Inflammatory macrophage treated with lipopolysaccharide for 1 hour (primary cell): ENCODE measurements around the gene MYRF.
A peak's percentile ranks its signal among the peaks of the same experiment; 100 is the strongest.

ENCODE experiments used
- DNase-seq, 2 donors: peaks; one replicate each; pipeline ENCODE4 v3.0.0-alpha.2; 2020 to 2022

MYRF gene

DNA sequence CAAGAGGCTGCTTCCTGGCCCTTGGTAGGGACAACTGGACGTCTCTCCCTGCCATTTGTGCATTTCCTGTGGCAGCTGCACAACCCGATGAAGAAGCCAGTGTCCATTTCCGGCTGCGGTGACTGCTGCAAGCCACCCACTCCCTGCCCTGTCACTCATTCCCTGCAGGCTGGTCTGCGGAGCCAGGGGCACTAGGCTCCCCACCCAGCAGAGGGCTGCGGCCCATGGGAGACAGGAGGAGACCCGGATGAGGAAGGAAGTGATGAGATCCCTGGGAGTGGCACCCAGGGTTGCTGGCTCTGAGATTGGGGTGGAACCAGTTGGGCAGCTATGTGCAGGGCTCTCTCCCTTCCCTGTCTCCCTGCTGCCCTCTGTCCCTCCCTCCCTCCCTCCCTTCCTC lies 10.0 kb upstream of the MYRF start:
- DNase-seq: peak; percentile 85 to 89

DNA sequence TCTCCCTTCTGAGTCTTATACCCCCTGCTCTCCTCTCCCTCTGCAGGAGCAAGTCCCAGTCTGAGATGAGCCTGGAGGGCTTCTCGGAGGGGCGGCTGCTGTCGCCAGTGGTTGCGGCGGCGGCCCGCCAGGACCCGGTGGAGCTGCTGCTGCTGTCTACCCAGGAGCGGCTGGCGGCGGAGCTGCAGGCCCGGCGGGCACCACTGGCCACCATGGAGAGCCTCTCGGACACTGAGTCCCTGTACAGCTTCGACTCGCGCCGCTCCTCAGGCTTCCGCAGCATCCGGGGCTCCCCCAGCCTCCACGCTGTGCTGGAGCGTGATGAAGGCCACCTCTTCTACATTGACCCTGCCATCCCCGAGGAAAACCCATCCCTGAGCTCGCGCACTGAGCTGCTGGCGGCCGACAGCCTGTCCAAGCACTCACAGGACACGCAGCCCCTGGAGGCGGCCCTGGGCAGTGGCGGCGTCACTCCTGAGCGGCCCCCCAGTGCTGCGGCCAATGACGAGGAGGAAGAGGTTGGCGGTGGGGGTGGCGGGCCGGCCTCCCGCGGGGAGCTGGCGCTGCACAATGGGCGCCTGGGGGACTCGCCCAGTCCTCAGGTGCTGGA lies 8.8 kb upstream of the MYRF start:
- DNase-seq: no peak

DNA sequence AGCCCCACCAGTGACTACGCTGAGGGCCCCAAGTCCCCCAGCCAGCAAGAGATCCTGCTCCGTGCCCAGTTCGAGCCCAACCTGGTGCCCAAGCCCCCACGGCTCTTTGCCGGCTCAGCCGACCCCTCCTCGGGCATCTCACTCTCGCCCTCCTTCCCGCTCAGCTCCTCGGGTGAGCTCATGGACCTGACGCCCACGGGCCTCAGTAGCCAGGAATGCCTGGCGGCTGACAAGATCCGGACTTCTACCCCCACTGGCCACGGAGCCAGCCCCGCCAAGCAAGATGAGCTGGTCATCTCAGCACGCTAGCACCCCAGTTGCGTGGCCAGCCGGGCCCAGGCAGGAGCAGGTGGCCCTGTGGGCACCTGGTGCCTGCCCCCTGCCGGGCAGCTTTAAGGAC lies 8.3 kb upstream of the MYRF start:
- no peak for DNase-seq

DNA sequence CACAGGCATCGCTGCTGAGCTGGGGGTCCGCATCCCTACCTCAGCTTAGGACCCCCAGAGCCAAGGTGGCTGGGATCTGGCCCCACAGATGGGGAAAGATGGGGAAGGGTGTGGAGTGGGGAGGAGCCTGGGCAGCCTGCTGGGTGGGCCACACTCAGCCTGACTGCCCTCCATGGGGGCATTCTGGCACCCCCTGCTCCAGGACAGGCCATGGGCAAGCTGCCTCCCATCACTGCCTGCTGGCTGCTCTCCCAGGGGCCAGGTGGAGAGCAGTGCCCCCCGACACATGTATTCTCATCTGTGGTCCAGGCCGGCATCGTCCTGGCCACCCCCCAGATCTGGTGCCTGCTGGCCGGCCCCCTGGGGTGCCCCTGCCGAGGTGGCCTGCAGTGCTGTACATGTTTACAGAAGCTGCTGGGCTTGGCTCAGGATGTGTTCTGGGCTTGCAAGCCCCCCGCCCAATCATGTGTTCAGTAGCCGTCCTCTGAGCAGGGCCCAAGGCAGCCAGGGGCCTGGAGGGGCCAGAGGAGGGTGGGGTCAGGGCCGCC lies 7.8 kb upstream of the MYRF start:
- DNase-seq: no peak

DNA sequence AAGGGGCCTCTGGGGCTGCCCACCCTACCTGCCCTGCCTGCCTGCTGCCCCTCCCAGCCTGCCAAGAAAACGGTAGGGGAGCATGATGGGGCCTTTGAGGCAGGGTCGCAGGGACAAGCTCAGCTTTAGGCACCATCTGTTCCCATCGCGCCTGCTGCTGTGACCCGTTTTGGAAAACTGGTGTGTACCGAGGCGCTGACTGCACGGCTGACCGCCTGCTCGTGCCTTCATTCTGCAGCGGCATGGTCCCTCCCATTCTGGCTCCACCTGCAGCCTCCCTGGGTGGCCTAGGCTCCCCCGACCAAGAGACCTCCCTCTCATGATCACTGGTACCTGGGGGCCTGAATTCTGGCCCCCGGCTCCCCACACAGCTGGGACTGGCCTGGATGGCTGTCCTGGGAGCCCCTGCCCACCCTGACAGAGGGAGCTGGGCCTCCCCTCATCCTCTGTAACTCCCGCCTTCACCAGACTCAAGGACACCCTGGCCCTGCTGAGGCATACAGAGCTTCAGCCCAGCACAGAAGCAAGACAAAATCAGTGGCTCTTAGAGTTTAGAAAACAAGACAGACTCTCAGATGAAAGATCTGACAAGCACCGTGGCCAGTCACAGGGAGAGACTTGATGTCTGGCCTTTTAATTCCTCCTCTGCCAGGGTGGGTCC lies 6.5 kb upstream of the MYRF start:
- DNase-seq: no peak

DNA sequence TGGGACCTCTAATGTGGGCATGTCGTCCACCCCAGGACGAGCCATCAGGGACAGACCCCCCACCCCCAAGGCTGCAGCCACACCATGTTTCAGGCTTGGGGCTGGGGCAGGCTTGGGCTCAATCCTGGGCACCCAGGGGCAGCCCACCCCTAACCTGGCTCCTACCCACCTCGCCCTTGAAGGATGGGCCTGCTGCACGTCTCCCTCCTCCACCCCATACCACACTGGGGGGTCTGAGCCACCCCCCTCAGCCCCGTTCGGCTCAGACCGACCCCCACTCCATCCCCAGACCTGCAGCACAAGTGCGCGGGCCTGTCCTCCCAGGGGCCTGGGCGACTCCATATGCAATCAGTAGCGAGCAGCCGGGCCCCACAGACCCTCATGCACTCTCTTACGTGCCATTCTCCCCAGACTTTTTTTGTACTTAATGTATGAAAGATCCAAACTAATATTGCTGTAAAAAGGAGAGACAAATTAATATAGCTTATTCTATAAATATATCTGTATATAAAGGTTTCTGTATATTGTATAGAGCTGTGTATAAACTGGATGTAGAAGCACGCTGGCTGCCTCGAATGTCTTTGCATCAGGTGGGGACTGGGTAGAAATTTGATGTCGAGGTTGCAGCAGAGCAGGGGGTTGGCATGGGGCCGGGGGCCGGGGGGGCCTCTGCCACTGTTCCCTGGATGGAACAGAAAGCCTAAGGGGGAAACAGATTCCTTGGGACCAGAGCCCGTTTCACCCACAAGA lies 5.8 kb upstream of the MYRF start:
- DNase-seq: no peak

DNA sequence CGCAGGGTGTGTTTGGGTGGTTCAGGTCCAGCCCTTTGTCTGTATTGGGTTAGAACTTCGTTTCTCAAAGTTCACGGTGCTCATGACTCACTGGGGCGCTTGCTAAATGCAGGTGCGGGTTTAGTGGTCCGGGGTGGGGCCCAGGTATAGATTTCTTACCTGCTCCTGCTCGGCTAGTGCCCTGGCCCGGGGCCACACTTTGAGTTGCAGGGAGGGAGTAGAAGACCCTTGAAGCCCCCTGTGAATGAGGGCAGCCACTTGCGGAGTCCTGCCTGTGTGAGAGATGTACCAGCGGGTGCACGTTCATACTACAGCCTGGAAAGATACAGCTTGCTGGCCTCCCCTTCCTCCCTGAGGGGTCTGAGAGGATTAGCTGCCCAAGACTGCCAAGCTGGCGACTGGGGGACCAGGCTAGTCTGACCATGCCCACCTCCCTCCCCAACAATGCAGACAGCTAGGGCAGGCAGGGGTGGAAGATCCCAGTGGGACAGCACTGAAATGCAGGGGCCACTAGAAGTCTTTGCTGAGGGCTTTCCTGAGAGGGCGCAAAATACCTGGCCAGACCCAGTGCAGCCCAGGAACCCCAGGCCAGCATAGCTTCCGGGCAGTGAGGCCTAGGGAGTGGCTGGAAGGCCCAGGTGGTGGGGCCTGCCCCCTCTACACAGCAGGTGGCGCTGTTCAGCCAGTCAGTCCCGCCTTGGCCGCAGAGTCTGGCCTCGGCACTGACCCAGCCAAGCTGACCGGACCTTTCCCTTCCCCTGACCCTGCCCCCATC lies 5.1 kb upstream of the MYRF start:
- peak; percentile 33 to 73 for DNase-seq

DNA sequence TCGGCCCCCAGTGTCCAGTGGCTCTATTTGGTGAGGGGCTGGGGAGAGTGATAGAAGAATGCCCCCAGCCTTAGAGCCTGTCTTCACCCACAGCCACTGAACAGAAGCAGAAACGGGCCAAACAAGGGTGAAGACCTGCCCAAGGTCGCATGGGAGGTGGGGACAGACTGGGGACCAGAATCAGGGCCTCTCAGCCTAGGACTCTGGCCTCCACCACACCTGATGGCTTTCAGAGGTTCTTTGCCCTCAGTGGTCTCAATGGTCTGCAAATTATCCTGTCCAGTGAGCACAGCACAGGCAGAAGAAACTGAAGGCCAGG lies 4.5 kb upstream of the MYRF start:
- DNase-seq: no peak

DNA sequence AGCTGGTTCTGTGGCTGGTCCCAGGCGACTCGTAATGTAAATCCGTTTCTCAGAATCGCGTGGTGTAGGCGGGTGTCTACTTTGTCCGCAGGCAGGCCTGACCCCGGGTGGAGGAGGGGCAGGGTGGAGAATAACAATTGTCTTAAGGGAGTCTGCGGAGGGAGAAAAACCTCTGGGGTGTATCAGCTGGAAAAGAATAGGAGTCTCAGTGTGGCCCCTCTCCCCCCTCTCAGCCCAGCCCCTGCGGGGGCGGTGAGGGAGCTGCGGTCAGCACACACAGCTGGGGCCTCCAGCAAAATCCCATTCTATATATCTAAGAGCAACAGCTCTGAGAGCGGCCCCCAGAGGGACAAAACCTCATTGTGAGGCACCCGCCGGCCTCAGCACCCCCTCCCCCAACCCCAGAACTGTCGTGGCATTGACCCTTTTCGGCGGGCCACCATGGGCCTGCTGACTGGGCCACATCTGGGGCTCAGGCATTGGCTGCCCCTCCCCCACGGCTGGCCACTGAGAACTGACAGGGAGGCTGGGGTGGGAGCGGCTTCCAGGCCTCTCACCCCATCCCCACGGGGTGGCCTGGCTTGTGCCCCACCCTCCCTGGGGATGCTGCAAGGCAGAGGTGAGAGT lies 2.7 kb upstream of the MYRF start:
- peak; percentile 25 to 27 for DNase-seq

DNA sequence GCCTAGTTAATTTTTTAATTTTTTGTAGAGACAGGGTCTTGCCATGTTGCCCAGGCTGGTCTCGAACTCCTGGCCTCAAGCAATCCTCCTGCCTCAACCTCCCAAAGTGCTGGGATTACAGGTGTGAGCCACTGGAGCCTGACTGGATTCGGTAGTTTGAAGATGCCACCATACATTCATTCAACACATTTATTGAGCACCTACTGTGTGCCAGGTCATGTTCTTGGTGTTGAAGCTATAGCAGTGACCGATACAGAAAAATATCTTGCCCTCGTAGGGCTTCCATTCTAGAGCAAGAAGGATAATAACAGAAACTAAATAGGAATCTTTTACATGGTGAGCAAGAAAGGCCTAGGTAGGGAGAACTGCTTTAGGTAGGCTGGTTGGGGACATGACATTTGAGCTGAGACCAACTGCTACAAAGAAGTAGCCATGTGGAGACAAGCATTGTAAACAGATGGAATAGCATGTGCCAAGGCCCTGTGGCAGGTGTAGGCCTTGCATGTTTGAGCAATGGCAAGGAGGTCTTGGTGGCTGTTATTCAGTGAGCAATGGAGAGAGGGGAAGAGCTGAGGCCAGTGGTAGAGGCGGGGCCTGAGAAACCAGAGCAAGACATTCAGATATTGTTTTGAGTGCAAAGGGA lies 1.7 kb upstream of the MYRF start:
- DNase-seq: no peak

DNA sequence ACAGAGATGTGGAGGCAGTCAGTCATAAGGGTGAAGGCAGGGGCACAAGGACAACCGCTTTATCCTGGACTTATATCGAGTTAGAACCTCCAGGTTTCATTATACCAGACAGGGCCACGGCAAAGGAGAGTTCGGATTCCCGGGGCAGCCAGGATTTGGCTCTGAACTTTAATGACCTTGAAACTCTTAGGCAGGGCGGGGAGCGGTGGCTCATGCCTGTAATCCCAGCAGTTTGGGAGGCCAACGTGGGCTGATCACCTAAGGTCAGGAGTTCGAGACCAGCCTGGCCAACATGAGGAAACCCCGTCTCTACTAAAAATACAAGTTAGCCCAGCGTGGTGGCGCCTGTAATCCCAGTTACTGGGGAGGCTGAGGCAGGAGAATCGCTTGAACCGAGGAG lies 1.1 kb upstream of the MYRF start:
- DNase-seq: no peak

DNA sequence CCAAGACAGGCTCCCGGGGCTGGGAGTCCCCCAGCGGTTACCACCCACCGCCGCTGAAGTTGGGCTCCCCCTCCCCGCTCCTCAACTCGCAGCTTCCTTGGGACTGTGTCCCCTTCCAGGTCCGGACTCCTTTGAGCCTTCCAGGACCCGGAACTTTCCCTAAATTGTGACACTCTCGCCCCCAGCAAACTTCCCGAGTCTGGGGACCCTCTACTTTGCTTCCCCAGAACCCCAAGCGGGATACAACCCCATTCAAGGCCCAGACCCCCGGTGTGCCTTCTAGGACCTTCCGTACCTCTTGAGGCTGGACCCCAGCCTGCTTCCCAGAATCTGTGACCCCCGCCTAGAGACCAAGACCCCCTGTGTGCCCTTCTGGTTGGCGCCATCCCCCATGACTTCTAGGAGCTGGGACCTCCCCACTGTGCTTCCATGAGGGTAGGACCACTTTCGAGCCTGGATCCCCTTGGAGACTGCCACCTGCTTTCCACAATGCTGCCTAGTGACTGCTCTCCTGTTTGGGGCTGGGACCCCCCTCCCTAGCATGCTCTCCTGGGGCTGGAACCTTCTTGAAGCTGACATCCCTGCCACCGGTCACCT lies 587 bp downstream of the MYRF start:
- no peak for DNase-seq

DNA sequence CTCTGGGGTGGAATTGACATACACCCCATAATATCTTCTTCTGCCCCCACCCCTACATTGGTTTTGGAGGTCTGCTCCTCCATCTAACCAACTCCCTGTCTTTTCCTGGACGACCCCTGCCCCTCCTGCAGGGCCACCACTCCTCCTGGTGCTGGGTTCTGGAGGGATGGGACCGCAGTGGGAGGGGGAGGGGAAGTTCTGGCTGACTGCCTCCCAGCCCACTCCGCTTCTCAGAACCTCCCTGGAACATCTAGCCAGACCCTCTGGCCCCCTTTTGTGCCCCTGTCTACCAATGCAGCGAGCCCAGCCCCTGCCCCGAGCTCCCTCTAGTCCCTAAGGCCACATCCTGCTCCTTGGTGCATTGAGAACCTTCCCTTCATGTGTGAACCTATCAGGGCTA lies 1.2 kb downstream of the MYRF start:
- no peak for DNase-seq

DNA sequence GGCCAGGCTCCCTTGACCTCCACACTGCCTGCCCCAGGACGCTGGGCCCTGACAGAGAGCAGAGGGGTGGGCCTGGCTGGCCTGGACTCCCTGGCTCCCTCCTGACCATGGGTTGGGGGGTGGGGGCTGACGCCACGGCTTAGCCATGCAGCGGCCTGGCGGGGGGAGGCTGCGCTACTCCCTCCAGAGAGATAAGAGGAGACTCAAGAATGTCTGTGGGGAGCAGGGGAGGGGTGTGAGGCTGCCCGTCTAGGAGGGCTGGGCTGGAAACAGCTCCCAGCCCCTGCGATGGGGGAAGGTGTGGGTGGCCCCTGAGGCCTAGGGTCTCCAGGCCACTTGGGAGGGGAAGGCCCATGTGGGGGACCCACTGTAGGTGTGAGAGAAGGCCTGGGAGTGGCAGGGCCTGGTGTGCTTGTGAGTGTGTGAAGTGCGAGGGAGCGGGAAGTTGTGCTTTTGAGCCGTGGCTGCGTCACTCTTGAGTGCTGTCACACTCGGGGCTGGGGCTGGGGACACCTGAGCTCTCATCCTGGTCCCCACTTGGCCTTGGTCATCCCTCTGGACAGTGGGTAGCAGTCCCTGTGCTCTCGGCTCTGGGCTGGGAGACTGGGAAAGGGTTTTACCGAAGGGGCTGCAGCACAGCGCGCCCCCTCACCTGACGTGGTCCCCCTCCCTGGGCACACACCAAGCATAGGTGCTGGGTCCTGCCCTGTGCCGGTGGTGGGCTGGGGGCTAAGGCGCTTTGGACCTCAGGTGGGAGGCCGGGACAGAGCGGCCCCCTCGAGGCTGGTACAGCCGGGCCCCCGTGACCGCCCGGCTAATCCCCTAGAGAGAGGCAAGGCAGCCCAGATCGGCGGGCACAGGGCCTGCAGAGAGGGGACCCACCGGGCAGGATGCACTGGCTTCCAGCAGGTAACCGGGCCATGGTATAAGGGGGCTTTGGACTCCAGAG lies 2.4 kb downstream of the MYRF start:
- DNase-seq: no peak

DNA sequence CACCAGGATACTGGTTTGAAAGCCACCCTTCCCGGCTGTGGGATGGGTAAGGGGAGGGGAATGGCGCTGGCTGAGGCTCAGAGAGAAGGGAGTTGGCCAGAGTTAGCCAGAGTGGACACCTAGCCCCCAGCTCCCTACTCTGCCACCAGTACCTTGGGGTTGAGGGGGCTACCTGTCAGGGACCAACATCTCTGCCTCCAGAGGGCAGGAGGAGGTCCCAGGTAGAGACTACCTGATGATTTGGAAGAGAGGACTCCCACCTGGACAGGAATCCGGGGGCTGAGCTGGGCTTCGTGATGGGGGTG lies 3.7 kb downstream of the MYRF start:
- no peak for DNase-seq

DNA sequence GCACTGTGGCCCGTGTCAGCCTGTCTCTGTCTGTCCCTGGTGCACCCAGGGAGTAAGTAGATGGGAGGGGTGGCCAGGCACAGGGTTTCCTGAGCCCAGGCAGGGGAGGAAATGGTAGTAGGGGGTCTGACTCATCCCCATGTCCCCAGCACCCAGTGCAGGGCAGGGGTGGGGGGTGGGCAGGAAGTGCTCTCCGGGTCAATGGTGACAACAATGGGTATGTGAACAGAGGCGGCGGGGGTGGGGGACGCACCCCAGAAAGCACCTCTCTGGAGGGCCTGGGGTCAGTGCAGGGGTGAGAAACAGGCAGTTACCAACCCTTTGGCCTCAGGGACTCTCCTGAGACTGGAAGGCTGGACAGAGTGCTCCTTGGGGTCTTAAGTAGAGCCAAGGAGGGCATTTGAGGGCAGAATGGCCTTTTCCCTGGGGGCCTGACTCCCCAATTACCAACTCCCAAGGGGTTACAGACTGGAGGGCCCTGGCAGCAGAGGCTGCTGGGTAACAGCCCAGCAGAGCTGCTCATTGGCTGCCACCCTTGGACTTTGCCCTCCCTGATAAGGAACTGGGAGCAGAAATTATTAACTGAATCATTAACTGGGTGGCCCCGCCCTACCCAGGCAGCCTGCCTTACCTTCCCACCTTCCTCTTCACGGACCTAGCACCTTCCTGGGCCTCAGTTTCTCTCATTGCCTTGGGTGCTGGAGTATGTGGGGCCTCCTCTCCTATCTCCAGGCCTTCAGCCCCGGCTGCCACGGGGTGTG lies 4.2 kb downstream of the MYRF start:
- DNase-seq: peak; percentile 34 to 55

DNA sequence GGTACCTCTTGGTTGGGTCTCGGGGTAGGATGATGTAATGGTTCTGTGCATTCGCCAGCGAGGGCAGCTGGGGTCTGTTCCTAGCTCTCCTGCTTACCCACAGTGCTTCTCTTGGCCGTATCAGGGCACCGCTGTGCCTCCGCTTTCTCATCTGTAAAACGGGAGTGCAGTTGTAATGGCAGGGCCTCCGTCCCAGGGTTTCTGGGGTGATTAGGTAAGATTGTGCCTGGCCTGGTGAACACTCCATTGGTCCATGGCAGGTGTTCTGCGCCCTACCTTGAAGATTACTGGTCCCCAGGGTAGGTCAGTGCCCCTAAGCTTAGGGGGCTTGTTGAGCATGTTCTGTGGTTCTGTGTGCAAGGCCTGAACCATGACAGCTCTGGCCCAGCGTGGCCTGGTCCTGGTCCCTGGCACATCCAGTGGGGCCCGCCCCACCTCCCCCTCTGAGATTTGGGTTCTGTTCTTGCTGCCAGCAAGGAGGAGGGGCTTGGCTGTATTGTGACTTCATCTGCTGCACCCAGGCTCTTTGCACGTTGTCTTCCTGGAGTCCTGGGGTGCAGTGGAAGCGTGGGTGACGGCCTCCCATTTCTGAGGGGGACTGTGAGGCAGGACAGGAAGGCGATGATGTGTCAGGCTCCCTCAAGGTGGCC lies 4.9 kb downstream of the MYRF start:
- DNase-seq: no peak

DNA sequence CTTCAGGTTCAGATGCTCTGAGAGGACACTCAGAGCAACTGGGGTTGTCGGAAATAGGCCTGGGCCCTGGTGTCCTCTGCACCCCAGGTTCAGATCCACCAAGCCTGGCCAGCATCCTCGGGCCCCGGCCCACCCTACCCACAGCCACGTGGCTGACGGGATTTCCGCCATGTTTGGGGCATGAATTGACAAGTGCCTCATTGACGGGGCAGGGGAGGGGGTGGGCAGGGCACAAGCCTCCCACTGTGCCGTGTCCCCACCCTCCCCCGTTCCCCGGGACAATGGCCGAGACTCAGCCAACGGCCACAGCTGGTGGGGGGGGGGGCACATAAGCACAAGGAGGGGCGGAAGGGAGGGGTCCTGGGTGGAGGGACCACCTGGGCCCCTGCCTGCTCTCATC lies 8.5 kb downstream of the MYRF start:
- DNase-seq: no peak

DNA sequence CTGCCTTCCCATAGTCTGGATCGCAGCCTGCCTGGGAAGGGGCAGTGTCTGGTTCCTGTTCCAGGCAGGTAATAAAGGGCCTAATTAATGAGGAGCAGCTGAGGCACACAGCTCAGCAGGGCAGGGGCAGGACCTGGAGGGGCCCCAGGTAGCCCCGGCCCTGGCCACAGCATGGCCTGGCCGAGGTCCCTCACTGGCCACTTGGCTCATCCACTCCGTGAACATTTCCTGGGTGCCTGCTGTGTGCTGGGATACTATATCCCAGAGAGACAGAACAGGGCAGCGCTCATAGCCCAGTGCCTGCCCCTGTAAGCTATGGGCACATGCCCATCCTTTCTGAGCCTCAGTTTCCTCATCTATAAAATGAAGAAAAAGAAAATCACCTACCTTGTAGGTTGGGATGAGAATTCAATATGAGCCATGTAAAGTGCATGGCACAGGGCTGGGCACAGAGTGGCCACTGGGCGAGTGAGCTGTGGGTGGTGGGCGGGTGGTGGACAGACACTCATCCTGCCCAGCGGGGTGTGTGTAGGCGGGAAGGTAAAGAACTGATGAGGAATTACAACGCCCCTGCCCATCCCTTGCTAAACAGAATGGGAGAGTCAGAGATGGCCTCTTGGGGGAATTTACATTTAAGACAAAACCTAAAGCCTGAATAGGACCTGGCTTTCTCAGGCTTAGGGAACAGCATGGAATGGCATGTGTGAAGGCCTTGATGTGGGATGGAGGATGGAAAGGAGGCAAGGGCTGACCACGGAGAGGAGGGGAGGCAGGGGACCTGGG lies 9.2 kb downstream of the MYRF start:
- DNase-seq: peak in 1 of 2 donors; percentile 6
